Heart left ventricle (tissue), 13 donors: ENCODE measurements around the gene WWOX.

Experiments used
- POLR2A ChIP-seq, 2 donors: fragments of 450-650 bp; IDR thresholded peaks; one replicate each; pipeline ENCODE4 v1.6.1; 2017; ENCODE audit warnings: antibody characterized with exemption in 2 of 2, mild to moderate bottlenecking in 2 of 2, moderate library complexity in 2 of 2
- TF ChIP-seq, protein P1 (sequence below), 12 donors: fragments of 200-600 bp; sonication (generic) in 4 of 12; IDR thresholded peaks; one replicate each; pipeline versions ENCODE4 v1.5.0 to v1.8.0; 2018 to 2022; ENCODE audit warnings: antibody characterized with exemption in 12 of 12, mild to moderate bottlenecking in 5 of 12
- donor health status: ischemic (EF 13 %, LVEDD 7.1; RV severe dilation, severe dysfunction).
- donor health status: DM: no; HTN: yes; CAD: no.
- donor health status: DM: no; HTN: no; CAD: no.
- donor health status: ischemic (EF 25% LVEDD 6.9; RV normal size, moderate dysfunction).
- donor health status: ischemic (EF 25% LVEDD 5.7; RV mildly dilated, moderate dysfunction).
- donor health status: ischemic (EF 35%, LVEDD 5.7; RV mildly dilated, moderate dysfunction).
- donor health status: nonischemic (EF 11% LVEDD 7.7; RV severe dilation, severe dysfunction).
- donor health status: DM: yes; HTN: yes; CAD: no.
- donor health status: PGD.
- donor health status: ischemic (EF 29% LVEDD 5.4; RV normal size, mild dysfunction).
- donor health status: nonischemic (EF 23%, LVEDD 6.1; RV moderate dilation, normal function).

- TF ChIP-seq, protein P1, sequence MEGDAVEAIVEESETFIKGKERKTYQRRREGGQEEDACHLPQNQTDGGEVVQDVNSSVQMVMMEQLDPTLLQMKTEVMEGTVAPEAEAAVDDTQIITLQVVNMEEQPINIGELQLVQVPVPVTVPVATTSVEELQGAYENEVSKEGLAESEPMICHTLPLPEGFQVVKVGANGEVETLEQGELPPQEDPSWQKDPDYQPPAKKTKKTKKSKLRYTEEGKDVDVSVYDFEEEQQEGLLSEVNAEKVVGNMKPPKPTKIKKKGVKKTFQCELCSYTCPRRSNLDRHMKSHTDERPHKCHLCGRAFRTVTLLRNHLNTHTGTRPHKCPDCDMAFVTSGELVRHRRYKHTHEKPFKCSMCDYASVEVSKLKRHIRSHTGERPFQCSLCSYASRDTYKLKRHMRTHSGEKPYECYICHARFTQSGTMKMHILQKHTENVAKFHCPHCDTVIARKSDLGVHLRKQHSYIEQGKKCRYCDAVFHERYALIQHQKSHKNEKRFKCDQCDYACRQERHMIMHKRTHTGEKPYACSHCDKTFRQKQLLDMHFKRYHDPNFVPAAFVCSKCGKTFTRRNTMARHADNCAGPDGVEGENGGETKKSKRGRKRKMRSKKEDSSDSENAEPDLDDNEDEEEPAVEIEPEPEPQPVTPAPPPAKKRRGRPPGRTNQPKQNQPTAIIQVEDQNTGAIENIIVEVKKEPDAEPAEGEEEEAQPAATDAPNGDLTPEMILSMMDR (IDR thresholded peaks at IDR 0.05) = no peak
- no peak for TF ChIP-seq POLR2A (IDR thresholded peaks at IDR 0.05)
These were observed 982.0 kb downstream of the WWOX start for GRCh38 chr16:79081297-79082066.
